Effector memory CD4-positive, alpha-beta T cell (primary cell): ENCODE data around the gene CEMP1.
"Not testable (repeated sequence)": the region's sequence is repeated elsewhere in the genome, so short reads cannot be mapped to it uniquely, and the experiment has no call there.

Source experiments
- DNase-seq, 3 donors: peaks; one replicate each; pipeline ENCODE4 v3.0.0-alpha.2; 2020
- H3K27ac ChIP-seq: 2 replicates; pipeline ENCODE4 v1.7.0; 2013; ENCODE audit warnings: mild to moderate bottlenecking, low read length, moderate library complexity; ENCODE audit not compliant: insufficient read depth, poor library complexity, severe bottlenecking
- H3K27me3 ChIP-seq: replicated peaks from 2 replicates; pipeline ENCODE4 v1.7.0; 2013; ENCODE audit warnings: mild to moderate bottlenecking, low read length; ENCODE audit not compliant: insufficient read depth, control insufficient read depth, poor library complexity, severe bottlenecking
- H3K36me3 ChIP-seq: 2 replicates; pipeline ENCODE4 v1.7.0; 2013; ENCODE audit warnings: mild to moderate bottlenecking, low read length, moderate library complexity; ENCODE audit not compliant: control insufficient read depth, insufficient read depth
- H3K4me1 ChIP-seq: 2 replicates; pipeline ENCODE4 v1.7.0; 2013; ENCODE audit warnings: low read length, mild to moderate bottlenecking; ENCODE audit not compliant: control insufficient read depth, insufficient read depth, poor library complexity, severe bottlenecking
- H3K4me3 ChIP-seq: 2 replicates; pipeline ENCODE4 v1.7.0; 2013; ENCODE audit warnings: low read length, low read depth, mild to moderate bottlenecking; ENCODE audit not compliant: insufficient read depth, poor library complexity, severe bottlenecking
- H3K9me3 ChIP-seq: 2 replicates; pipeline ENCODE4 v1.7.0; 2013; ENCODE audit warnings: mild to moderate bottlenecking, low read length, moderate library complexity; ENCODE audit not compliant: control insufficient read depth
- total RNA-seq, 3 donors: gene quantifications; one replicate each; lab custom pipeline; 2026; lab: John Stamatoyannopoulos, UW

The CEMP1 gene, protein sequence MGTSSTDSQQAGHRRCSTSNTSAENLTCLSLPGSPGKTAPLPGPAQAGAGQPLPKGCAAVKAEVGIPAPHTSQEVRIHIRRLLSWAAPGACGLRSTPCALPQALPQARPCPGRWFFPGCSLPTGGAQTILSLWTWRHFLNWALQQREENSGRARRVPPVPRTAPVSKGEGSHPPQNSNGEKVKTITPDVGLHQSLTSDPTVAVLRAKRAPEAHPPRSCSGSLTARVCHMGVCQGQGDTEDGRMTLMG
- total RNA-seq, result 0.35 to 1.4 (median 1.2) reads per million in 3 donors

DNA sequence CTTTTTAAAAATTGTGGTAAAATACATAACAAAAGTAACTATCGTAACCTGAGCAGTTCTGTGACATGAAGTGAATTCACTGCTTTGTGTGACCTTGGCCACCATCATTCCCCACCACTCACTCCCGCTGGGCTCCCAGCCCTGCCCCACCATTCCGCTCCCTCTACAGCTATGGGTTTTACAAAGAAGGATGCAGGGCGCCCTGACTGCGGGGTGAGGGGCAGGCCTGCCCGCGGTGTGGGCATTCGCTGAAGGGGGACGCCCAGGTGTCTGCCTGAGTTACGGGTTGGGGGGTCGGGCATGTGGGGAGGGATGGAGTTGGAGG, at the start of gene CEMP1:
Gene CEMP1, minus strand, starts transcription at position 38 of the 325 bp plus-strand sequence. CDS start 335 bp downstream, outside the sequence.
- Histone ChIP-seq H3K36me3 (peaks cover 21% of the 10 kb centered on the region), H3K27me3 (no peaks in the 10 kb centered on the region), H3K4me3 (peak within 1 kb of the TSS; percentile 75), H3K4me1 (peaks cover 8% of the 10 kb centered on the region), H3K27ac (peak within 1 kb of the TSS; percentile 82), H3K9me3 (no peaks in the 10 kb centered on the region)
- no peak for DNase-seq

DNA sequence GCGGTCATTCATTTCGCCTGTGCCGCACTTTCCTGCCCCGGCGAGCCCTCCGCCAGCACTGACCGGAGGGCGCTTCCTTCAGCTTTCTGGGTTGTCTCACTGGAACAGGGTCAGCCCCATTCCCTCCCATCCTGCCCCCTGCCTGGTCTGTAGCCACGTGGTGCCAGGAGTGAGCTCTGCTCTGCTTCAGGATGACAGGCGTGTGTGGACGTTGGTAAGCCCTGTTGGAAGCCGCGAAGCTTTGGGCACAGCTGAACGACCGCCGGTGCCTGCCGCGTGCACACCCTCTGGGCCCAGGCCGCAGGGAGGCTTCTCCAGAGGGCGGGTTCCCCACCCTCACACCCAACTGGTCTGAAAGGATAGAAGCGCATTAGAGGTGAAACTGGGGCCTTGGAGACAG, 49.6 kb upstream of the CEMP1 start:
- H3K27ac ChIP-seq, H3K27me3 ChIP-seq, H3K4me1 ChIP-seq, H3K9me3 ChIP-seq, DNase-seq, H3K4me3 ChIP-seq: not testable (repeated sequence)
- peaks cover 12% of the 10 kb centered on the region for H3K36me3 ChIP-seq

DNA sequence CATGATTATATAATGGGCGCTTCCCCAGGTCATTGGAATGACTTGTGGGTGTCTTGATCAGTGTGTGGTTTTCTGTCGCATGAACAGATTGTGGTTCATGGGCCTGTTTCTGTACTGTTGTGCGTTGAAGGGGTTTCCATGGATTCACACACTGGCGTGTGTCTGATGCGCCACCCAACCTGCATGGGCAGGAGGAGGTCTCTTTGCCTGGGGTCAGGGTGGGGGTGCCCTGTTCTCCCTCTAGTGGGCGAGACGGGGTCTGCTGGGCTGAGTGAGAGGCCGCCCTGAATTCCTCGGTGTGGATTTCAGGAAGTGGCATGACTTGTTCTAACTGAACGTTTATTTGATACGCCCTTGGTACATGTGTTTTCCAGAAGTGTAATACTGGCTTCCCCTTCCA, 48.9 kb upstream of the CEMP1 start:
- H3K4me1 ChIP-seq, H3K36me3 ChIP-seq, H3K9me3 ChIP-seq, H3K4me3 ChIP-seq, DNase-seq, H3K27me3 ChIP-seq, H3K27ac ChIP-seq: not testable (repeated sequence)

DNA sequence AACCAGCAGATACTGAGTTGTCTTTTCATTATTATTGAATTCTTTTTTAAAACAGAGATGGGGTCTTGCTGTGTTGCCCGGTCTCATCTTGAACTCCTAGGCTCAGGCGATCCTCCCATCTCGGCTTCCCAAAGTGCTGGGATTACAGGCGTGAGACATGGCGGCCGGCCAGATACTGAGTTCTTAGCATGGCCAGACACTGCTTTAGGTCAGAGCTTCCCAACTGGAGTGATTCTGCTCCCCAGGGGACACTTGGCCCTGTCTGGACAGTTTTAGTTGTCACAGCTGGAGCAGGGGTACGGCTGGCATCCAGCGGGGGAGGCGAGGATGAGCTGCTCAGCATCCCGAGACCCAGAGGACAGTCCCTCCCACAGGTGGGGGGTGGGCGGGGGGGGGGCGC, 47.7 kb upstream of the CEMP1 start:
- H3K36me3 ChIP-seq, DNase-seq, H3K9me3 ChIP-seq, H3K27ac ChIP-seq, H3K27me3 ChIP-seq, H3K4me3 ChIP-seq, H3K4me1 ChIP-seq: not testable (repeated sequence)

DNA sequence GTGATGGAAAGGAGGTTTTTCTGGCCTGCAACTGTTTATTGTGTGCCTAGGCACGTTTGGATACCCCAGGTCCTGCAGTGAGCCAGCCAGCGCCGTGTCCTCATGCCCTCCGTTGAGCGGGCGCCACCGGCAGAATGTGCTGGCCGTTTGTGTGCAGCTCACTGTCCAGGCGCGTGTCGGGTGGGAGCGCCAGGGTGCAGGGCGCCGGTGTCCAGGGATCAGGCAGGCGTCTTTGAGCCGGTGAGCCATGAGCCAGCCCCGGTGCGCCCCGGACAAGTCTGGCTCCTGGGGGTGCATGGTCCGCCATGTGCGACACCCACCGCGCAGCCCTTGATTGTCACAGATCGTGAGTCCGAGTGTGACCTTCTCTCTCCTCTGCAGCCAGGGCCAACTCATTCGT, 45.8 kb upstream of the CEMP1 start:
- not testable (repeated sequence) for H3K4me3 ChIP-seq

DNA sequence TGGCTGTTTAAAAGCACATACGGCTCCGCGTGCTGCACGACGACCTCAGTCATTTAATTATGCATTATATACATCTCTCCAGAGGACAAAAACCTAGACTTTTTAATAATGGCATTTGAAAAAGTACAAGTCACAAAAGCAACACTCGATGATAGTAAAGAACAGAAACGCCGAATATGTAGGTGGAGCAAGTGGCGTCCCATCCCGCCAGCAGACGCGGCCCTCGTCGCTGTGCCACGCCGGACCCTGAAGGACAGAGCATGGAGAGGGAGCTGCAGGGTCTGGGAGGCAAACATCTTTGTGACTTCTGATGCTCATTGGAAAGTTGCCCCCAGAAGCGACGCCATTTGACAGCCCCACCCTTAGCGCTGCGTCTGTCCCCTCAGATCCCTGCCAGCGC, 44.6 kb upstream of the CEMP1 start:
- H3K27ac ChIP-seq, DNase-seq, H3K4me1 ChIP-seq, H3K27me3 ChIP-seq, H3K36me3 ChIP-seq, H3K9me3 ChIP-seq, H3K4me3 ChIP-seq: not testable (repeated sequence)

More for the DNA sequence above, 45.8 kb upstream of the CEMP1 start:
- H3K9me3 ChIP-seq, H3K27me3 ChIP-seq, H3K36me3 ChIP-seq, H3K4me1 ChIP-seq, H3K27ac ChIP-seq, DNase-seq: not testable (repeated sequence)

DNA sequence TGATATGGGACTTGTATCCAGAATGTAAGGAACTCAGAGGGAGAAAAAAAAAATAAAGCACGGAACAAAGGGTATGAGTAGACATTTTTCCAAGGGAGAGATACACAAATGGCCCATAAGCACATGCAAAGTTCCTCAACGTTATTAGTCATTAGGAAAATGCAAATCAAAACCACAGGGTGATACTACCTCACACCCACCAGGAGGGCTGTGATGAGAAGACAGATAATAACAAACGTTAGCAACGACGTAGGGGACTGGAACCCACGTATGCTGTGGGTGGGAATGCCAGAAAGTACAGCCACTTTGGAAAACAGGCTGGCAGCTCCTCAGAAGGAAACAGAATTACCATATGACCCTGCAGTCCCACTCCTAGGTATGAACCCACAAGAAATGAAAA, 41.5 kb upstream of the CEMP1 start:
- not testable (repeated sequence) for H3K9me3 ChIP-seq, H3K27me3 ChIP-seq, H3K4me3 ChIP-seq, H3K36me3 ChIP-seq, H3K4me1 ChIP-seq, DNase-seq, H3K27ac ChIP-seq

DNA sequence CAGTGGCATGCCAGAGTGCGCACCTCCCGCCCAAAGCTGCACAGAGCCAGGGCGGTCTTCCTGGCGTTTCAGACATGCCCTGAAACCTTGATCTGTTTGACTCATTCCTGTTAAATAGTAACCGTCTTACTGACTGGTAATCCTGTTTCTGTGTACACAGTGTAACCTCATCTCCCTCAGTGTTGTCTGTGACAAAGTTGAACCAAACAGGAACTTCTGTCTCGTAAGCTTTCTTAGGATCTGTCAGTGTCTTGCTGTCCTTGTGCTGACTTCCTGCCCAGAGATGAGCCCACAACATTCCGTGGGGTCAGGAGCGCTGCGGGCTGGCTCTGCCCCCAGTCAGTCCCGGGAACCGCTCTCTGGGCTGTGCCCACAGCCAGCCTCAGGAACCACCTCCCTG, 37.4 kb upstream of the CEMP1 start:
- H3K4me3 ChIP-seq, H3K27me3 ChIP-seq, H3K4me1 ChIP-seq, H3K9me3 ChIP-seq, H3K27ac ChIP-seq, DNase-seq, H3K36me3 ChIP-seq: not testable (repeated sequence)

DNA sequence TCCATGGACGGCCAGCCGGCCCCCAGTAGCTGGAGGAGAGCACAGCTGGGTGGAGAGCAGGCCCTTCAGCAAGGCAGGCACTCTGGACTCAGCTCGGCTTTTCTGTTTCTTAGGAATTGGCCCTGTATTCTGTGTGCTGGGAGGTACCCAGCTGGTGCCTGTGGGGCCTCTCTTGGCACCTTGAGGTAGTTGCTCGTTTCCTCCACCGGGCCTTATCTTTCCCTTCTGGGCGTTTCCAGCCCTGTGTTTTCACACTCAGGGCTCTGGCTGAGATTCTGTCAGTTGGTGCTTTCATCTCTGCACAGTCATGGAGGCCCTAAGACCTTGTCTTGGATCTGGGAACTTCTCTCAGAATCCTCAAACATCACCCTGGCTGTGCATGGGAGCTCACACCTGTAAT, 36.3 kb upstream of the CEMP1 start:
- not testable (repeated sequence) for H3K27ac ChIP-seq, DNase-seq, H3K27me3 ChIP-seq, H3K9me3 ChIP-seq, H3K4me3 ChIP-seq, H3K36me3 ChIP-seq, H3K4me1 ChIP-seq

DNA sequence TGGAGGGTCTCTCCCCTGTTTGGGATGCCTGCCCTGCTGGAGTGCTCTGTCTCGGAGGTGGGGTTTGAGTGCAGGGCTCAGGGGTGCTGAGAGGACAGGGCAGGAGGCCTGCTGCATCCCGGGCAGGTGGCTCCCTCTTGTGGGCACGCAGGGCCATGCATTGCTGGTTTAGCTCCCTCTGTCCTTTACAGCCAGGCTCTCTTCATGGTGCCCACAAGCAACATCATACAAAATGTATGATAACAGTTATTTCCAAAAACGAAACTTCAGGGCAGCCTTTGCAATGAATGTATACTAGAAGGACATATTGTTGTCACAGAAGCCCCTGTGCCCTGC, 29.6 kb upstream of the CEMP1 start:
- not testable (repeated sequence) for H3K9me3 ChIP-seq, H3K27me3 ChIP-seq, H3K27ac ChIP-seq, H3K4me1 ChIP-seq, H3K36me3 ChIP-seq, H3K4me3 ChIP-seq
- DNase-seq, result peak; percentile 23 to 39 (median 35)
